ENCODE results near the gene ZNF784. TPM values are rescaled to one million over a fixed set of nuclear protein-coding genes. Genes with fewer than 3 reads are reported as not detected.

ZNF784 gene
- total and polyA plus RNA-seq, 2 of the 13 experiments (the other 11 are each of a cell fraction or from before 2014, with no cell fraction given): 4.1 to 4.2 TPM

GRCh38 chr19:55640577-55641425 is 16.4 kb upstream of the ZNF784 start, which contains the start of gene ZNF580 (continued):
- TF ChIP-seq SIX1 (CRISPR knock-in tag; IDR thresholded peaks at IDR 0.05; ENCODE audit: borderline replicate concordance): no peak
- TF ChIP-seq ZNF790 (CRISPR knock-in tag; IDR thresholded peaks at IDR 0.05; ENCODE audit: borderline replicate concordance): no peak
- no peak for TF ChIP-seq TOE1 (CRISPR knock-in tag; IDR thresholded peaks at IDR 0.05)
- no peak for TF ChIP-seq TFE3 (CRISPR knock-in tag; IDR thresholded peaks at IDR 0.05)
- TF ChIP-seq ZNF704 (CRISPR knock-in tag; IDR thresholded peaks at IDR 0.05; ENCODE audit: borderline replicate concordance): 0 out of 2 replicates have a peak, but pooled peaks have one; percentile 66
- 0 out of 2 replicates have a peak, but pooled peaks have one; percentile 58 for TF ChIP-seq MED13 (CRISPR knock-in tag; IDR thresholded peaks at IDR 0.05)
- TF ChIP-seq TEAD3 (CRISPR knock-in tag; optimal IDR thresholded peaks at IDR 0.05; ENCODE audit: borderline replicate concordance): no peak
- TF ChIP-seq REXO4 (CRISPR knock-in tag; IDR thresholded peaks at IDR 0.05; ENCODE audit: borderline replicate concordance): no peak
- no peak for TF ChIP-seq ZBTB37 (CRISPR knock-in tag; IDR thresholded peaks at IDR 0.05)
- peak; percentile 48; the same call in 1 of the 2 replicates for TF ChIP-seq MYC (CRISPR knock-in tag; IDR thresholded peaks at IDR 0.05; ENCODE audit: borderline replicate concordance)
- 0 out of 2 replicates have a peak, but pooled peaks have one; percentile 12 for TF ChIP-seq ETV6 (CRISPR knock-in tag; conservative IDR thresholded peaks at IDR 0.05)
- TF ChIP-seq ZNF567 (CRISPR knock-in tag; IDR thresholded peaks at IDR 0.05; ENCODE audit: borderline replicate concordance): no peak
- TF ChIP-seq ZIK1 (CRISPR knock-in tag; IDR thresholded peaks at IDR 0.05; ENCODE audit: borderline replicate concordance, low read depth): no peak; the same call in 1 of the 2 replicates
- 0 out of 2 replicates have a peak, but pooled peaks have one; percentile 55 for TF ChIP-seq ZC3H13 (CRISPR knock-in tag; IDR thresholded peaks at IDR 0.05)
- no peak for TF ChIP-seq ZNF577 (CRISPR knock-in tag; IDR thresholded peaks at IDR 0.05; ENCODE audit: borderline replicate concordance, low read depth)
- no peak for TF ChIP-seq HOXA7 (CRISPR knock-in tag; IDR thresholded peaks at IDR 0.05)
- no peak for TF ChIP-seq RCOR2 (CRISPR knock-in tag; IDR thresholded peaks at IDR 0.05)
- no peak for TF ChIP-seq MBD4 (IDR thresholded peaks at IDR 0.05; ENCODE audit: borderline replicate concordance, low read length)
- TF ChIP-seq CBX5 (CRISPR knock-in tag; IDR thresholded peaks at IDR 0.05; ENCODE audit: borderline replicate concordance): no peak
- TF ChIP-seq GZF1 (CRISPR knock-in tag; IDR thresholded peaks at IDR 0.05): 0 out of 2 replicates have a peak, but pooled peaks have one; percentile 20
- TF ChIP-seq ZBTB44 (CRISPR knock-in tag; IDR thresholded peaks at IDR 0.05): no peak
- no peak for TF ChIP-seq PTBP1 (IDR thresholded peaks at IDR 0.05; ENCODE audit: low read depth, low read length, poor library complexity, severe bottlenecking)

Data from HepG2 (cell line).